GM21423 (cell line): ENCODE measurements around the gene ZNRF3.
"Not testable (repeated sequence)": the region's sequence is repeated elsewhere in the genome, so short reads cannot be mapped to it uniquely, and the experiment has no call there.

Experiments
- ATAC-seq: cut with Tn5 transposase; IDR thresholded peaks from one replicate; pipeline ENCODE4 v1.9.1; 2021; ENCODE audit warnings: mild to moderate bottlenecking, moderate library complexity; ENCODE audit not compliant: unreplicated experiment

ZNRF3 gene

DNA sequence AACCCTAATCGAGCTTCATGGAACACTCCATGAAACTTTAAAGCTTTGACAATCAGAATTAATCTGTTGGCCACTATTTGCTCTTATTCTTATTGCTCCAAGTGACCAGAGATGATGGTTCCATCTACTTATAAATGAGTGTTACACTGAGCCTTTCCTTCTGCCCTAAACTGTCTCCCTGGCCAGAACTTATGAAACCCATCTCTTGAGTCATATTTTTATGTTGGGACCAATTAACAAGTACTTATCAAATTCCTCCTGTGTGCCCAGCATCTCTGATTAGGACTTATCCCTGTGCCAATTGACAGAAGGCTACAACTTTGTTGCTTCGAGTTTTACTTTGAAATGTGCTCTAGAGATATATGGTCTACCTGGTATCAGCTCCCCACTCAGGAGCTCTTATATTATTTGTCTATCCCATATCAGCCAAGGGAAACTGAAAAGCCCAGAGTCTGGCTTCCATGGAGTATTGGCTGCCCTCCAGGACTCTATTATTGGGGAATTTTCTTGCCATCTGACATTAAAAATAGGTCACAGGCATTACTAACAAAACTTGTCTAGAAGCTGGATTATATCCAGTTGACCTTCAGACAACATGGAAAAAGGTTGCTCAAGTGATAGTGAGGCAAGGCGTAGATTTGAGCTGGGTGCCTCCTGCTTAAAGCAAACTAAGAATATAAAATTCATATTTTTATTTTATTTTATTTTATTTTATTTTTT lies 198.3 kb downstream of the ZNRF3 start:
- no peak for ATAC-seq

DNA sequence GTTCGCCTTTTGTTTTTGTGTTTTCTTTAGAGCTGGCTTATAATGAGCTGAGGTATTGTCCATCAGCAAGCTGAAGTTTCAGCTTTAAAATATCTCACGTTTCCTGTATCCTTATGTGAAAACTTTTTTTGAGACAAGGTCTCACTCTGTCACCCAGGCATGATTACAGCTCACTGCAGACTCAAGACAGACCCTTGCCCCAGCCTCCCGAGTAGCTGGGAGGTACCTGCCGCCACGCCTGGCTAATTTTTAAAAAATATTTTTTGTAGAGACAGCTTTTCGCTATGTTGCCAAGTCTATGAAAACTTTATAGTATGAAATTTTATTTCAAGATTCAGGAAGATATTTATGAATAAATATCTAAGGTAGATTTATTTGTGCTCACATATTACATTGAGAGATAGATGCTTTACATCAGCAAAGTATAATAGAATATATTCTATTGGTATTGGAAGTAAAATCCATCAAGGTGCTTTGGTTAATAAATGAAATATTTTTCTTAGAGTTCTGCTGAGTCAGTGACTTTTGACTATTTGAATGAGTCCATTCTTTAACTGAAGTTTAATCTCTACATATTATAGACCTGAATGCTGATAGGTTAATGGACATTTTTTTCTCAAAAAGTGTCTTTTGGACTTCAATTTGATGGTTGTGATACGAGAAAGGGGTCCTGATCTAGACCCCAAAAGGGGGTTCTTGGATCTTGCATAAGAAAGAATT lies 199.6 kb downstream of the ZNRF3 start:
- no peak for ATAC-seq

DNA sequence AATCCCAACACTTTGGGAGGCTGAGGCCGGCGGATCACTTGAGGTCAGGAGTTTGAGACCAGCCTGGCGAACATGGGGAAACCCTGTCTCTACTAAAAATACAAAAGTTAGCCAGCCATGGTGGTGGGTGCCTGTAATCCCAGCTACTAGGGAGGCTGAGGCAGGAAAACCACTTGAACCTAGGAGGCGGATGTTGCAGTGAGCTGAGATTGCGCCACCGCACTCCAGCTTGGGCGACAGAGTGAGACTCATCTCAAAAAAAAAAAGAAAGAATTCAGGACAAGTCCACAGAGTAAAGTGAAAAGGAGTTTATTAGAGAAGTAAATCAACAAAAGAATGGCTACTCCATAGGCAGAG lies 200.2 kb downstream of the ZNRF3 start:
- not testable (repeated sequence) for ATAC-seq

DNA sequence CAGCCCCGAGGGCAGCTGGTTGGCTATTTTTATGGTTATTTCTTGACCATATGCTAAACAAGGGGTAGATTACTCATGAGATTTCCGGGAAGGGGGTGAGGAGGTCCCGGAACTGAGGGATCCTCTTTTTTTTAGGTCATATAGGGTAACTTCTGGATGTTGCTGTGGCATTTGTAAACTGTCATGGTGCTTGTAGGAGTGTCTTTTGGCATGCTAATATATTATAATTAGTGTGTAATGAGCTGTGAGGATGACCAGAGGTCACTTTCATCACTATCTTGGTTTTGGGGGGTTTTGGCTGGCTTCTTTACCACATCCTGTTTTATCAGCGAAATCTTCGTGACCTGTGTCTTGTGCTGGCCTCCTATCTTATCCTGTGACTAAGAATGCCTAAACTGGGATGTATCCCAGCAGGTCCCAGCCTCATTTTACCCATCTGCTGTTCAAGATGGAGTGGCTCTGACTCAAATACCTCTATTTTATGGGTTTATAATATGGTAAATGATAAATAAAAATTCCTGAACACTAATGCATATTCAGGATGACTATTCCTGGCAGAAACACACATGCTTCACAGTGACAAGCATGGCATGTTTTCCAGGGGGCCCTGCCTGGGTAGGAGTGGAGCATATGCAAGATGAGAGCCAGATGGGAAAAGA lies 200.7 kb downstream of the ZNRF3 start:
- no peak for ATAC-seq

DNA sequence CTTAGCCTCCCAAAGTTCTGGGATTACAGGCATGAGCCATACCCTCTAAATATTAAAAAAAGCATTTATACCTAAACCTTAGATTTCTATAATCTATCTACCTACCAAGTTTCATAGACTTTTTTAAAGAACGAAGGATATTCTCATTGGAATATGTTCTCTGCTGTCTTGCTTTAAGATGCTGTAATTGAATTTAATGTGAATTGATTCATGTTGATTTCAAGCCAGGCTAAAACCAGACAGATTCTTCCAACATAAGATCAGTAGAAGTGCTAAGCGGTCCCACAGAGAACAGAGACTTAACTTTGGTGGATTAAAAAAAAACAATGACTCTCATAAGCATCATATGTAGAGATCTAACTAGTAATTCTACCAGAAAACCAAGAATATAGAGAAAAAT lies 203.6 kb downstream of the ZNRF3 start:
- no peak for ATAC-seq

DNA sequence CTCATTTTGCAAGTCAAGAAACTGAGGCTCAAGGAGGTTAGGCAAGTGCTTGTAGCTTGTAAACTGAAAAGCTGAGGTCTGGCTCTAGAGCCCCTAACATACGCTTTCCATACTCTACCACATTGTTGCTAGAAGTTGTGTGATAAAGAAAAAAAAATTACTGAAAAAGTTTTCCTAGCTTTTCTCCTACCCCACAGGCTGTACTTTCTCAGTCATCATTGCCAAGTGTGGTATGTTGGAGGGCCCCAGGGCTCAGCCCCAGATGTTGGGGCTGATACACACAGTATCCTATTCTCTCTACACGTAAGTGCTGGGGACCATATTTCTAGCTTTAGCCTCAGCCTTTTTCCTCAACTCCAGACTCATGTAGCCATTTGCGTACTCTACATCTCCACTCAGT lies 205.4 kb downstream of the ZNRF3 start:
- no peak for ATAC-seq

DNA sequence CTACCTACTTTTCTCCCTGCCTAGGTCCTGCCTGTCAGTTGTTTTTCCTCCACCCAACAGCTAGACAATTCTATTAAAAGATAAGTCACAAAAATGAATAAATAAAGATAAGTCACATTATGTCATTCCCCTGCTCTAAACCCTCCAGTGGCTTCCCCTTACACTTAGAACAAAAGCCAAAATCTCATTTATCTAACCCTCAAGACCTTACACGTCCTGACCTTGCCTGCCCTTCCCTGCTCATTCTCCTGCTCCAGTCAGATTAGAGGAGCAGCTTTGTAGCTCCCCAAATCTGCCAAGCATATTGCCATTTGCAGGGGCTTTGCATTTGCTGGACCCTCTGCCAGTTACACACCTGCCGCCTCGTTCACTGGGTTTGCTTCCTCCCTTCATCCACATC lies 206.1 kb downstream of the ZNRF3 start:
- no peak for ATAC-seq

DNA sequence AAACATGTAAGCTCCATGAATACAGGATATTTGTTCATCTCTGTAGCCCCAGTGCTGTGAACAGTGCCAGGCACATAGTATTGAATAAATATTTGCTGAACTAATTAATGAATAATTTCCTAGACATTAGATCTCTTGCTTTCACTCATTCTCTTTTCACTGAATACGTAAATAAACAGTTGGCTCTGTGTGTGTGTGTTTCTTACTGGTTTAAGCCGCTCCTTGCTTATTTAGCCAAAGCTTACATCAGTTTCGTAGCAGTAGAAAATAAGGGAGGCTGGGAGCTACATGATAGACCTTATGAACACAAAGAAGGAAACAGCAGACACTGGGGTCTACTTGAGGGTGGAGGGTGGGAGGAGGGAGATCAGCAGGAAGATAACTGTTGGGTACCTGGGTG lies 206.7 kb downstream of the ZNRF3 start:
- no peak for ATAC-seq

DNA sequence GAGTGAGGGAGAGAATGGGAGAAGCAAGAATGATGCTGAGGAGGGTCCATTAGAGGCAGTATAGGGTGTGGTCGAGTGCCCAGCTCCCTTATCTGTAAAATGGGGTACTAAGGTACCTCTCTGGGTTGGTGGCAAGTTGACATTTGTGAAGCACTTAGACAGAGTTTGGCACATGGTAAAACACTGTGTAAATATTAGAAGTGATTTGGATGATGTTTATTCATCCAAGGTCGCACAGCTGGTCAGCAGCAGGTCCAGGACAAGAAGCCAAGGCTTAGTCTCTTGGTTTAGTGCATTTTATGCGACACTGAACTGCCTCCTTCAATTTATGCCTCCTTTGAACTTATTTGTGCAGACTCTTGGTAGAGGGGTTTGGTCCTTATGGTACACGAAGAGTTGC lies 208.9 kb downstream of the ZNRF3 start:
- no peak for ATAC-seq

DNA sequence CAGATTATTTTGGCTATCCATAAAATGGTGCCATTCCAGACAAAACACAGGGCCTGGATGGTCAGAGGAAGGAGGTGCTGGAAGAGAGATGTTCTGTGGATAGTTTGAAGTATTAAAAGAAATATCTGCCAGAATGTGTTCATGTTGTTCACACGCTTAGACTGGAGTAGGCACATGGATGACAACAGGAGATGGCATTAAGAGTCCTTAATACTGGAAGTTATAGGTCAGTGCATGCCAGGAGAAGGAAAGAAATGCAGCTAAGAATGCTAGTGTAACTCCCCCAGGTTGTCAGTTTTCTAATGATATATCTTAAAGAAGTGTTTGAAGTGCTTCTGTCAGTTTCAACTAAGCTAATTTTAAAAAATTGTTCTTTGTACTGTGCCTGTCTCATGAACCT lies 209.7 kb downstream of the ZNRF3 start:
- ATAC-seq: no peak

DNA sequence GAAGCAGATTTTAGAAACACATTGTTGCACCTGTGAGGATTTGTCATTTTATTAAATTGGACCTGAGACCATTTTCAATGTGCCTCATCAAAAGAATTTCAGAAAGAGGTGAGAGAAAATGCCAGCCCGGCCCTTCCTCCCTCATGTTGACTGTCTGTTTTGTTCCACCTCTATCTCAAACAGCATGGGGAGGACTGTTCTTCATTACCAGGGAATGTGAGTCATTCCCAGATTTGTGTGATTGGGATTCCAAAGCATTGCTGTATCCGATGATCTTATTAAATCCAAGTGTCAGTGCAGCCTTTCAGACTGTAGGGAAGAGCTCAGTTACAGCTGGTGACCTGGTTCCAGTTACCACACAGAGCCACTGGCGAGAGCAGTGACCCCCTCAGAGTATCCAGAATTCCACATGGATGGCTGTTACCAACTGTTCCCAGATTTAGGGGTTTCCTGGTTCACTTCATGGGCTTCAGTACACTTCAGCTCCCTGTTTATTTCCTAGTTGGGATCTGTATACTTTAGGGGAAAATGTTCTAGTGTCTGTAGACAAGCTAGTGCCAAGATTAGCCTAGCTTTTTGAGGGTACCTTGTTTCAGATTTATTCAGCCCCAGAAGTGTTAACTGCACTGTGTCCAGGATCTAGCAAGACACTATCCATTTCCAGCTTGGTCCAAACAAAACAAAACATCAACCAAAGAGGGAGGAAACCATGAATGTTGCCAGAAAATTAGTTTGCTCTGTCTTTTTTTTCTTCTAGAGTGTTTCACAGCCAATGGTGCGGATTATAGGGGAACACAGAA lies 210.3 kb downstream of the ZNRF3 start:
- ATAC-seq: no peak

DNA sequence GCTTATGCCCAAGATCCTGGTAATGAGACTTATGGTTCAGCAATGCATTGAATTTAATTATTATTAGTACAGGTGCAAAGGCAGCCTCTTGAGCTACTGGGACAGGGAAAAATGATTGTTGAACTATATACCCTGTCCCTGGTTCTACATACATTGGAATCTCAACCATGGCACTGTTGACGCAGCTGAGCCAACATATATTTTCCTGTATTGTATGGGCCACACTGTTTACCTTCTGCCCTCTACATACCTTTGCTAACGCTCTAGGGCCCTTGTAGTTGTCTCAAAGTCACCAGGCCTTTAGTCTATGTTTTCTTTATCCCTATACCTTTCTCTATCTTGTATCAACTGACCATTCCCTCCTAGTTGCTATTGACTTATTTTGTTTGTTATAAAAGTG lies 212.1 kb downstream of the ZNRF3 start:
- no peak for ATAC-seq

DNA sequence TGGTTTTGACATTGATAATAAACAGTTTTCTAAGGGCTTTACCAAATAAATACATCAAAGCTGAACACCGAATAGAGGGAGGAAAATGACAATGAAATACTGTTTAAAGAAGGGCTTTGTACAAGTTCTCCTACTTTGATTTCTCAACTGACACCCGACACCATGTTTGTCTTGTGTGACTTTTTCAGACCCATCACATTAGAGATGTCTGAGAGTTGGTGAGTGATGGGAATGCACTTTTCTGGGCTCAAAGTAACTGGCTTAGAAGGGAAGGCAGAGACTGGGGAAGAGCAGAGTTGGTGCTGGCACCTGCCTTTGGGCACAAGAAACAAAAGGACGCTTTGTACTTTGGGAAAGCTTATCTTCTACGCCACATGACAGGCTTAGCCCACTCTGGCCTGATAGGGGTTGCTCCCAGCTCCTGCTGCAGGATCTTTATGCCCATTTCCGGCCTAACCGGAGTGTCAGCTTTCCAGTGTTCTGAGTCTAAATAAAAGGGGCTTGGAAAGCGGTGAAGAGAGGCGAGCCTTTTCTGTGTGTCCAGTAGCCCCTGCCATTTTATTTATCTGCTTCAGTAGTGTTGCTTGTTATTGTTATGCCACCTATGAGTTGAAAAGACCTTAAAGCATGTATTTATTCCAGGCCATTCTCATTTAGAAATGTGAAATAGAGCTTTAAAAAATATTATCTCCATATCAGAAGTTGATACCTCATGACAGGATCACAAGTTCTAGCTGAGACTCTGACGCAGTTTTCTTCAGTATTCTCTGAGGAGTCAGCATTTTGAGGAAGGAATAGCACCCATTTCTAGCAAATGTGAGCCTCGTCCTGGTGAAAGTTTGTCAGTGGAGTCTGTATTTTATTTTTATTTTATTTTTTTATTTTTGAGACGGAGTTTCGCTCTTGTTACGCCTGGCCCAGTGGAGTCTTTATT lies 213.6 kb downstream of the ZNRF3 start:
- no peak for ATAC-seq

DNA sequence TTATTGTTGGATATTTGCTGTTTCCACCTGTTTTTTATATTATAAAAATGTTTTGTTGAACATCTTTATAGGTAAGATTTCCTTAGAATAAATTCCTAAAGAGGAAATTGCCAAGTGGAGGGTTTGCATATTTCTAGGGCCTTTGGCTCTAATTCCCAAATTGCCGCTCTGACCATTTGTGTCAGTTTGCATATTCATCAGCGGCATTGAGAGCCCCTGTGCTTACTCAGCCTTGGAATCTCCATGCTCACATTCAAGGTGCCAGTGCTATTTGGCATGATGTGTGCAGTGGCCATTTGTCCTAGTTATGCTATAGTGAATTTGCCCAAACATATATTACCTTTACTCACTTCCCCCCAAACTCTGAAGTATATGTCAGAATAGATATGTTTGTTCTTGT lies 214.9 kb downstream of the ZNRF3 start:
- ATAC-seq: no peak

DNA sequence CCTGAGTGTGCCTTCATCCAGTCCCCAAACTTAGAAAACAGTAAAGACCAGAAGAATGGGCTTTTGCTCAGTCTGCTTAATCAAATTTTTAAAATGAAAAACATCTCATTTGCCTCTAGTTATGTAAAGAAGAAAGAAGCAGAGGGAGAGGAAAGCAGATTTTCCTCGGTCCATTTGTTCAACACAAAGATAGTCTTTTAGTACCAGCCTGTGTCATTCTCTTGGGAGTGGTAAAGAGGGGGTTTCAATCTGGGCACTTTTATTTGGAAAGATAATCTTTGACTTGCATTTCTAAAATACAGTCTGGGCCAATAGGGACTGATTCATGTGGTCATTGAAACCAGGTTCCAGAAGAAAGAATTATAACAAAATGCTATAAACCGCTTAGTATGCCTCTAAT lies 218.9 kb downstream of the ZNRF3 start:
- ATAC-seq: no peak

DNA sequence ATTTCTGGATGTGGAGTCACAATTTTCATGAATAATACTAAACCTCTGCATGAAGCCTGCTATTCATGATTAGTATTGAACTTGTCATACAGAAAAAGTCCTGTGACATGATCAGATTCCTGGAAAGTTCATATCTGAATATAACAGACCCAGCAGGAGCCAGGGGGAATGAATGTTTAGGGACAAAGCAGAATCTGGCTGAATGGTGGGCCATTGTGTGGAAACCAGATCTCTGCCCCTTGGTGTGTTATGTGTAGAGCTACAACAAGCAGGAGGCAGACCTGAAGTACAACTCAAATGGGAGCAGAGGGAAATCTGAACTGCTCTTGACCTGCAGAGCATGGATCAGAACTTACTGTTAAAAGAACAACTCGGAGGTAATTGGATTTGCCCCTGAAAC lies 219.7 kb downstream of the ZNRF3 start:
- no peak for ATAC-seq

DNA sequence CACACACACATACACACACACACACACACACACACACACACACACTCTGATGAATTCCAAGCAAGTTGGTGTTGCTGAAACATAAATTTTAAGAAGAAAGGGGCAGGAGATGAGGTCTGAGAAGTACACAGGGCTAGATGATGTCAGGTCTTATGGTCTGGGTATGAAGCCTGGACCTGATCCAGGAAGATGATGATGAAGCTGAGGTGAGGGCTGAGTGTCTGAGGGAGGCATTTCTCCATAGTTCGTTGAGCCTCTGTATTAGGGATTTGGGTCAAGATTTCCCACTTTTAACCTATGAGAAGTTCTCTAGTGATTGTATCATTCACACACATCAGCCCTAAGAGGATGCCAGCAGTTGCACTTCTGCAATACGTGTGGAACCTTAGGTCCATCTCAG lies 222.1 kb downstream of the ZNRF3 start:
- ATAC-seq: no peak

DNA sequence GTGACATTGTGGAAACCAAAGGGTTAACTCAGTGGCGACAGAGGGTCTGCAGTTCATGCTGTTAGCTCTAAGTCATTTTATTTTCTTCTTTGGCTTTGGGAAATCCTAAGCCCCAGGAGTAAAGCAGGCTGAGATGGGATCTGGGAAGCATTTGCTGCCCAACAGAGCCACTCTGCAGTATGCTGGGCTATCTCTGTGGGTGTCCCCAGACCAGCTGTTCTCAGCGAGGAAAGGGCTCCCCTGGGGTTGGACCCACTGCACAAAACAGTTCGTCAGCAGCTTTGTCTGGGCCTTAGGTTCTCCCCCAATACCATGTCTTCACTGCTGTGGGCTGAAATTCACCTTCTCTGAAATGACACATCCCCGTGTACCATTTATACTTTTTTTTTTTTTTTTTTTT lies 223.5 kb downstream of the ZNRF3 start:
- ATAC-seq: no peak
